ENCODE measurements around the gene GCDH.

GCDH gene

GRCh38 chr19:12936582-12936981 is 45.6 kb downstream of the GCDH start:
- Mint-ChIP-seq H3K9me3 (no peaks in the 10 kb centered on the region), H3K4me1 (ENCODE audit: low read depth) (peaks cover 65% of the 10 kb centered on the region), H3K27ac (peak overlapping the region; percentile 95), H3K4me3 (peak overlapping the region; percentile 94), H3K36me3 (ENCODE audit: low read depth) (peaks cover 46% of the 10 kb centered on the region), H3K27me3 (no peaks in the 10 kb centered on the region)
- intact Hi-C loops (cut with micrococcal nuclease), result no loop called here

GRCh38 chr19:12937093-12937926 is 46.4 kb downstream of the GCDH start:
- no peaks in the 10 kb centered on the region for H3K9me3 Mint-ChIP-seq
- H3K4me1 Mint-ChIP-seq (ENCODE audit: low read depth), result peaks cover 65% of the 10 kb centered on the region
- no peaks in the 10 kb centered on the region for H3K27me3 Mint-ChIP-seq
- H3K36me3 Mint-ChIP-seq (ENCODE audit: low read depth), result peaks cover 51% of the 10 kb centered on the region
- intact Hi-C loops (cut with micrococcal nuclease), result no loop called here
- peak overlapping the region; percentile 95 for H3K27ac Mint-ChIP-seq
- H3K4me3 Mint-ChIP-seq, result peak overlapping the region; percentile 94

GRCh38 chr19:12937927-12938778 is 47.2 kb downstream of the GCDH start, which contains the start of gene CALR:
Gene CALR (plus strand): TSS chr19:12938609. CDS start chr19:12938680, 71 bp downstream.
- intact Hi-C loops (cut with micrococcal nuclease), result no loop called here
- H3K9me3 Mint-ChIP-seq, result no peaks in the 10 kb centered on the region
- H3K4me3 Mint-ChIP-seq, result peak within 1 kb of the TSS; percentile 94
- H3K4me1 Mint-ChIP-seq (ENCODE audit: low read depth), result peaks cover 63% of the 10 kb centered on the region
- peak within 1 kb of the TSS; percentile 95 for H3K27ac Mint-ChIP-seq
- H3K27me3 Mint-ChIP-seq, result no peaks in the 10 kb centered on the region
- H3K36me3 Mint-ChIP-seq (ENCODE audit: low read depth), result peaks cover 56% of the 10 kb centered on the region

GRCh38 chr19:12938779-12939601 is 48.0 kb downstream of the GCDH start:
- Mint-ChIP-seq H3K4me1 (ENCODE audit: low read depth) (peaks cover 64% of the 10 kb centered on the region), H3K36me3 (ENCODE audit: low read depth) (peaks cover 58% of the 10 kb centered on the region), H3K9me3 (no peaks in the 10 kb centered on the region), H3K4me3 (peak overlapping the region; percentile 94), H3K27ac (peak overlapping the region; percentile 95), H3K27me3 (no peaks in the 10 kb centered on the region)
- intact Hi-C loops (cut with micrococcal nuclease), result no loop called here

- peaks cover 68% of the 10 kb centered on the region for H3K36me3 Mint-ChIP-seq (ENCODE audit: low read depth)
- no peaks in the 10 kb centered on the region for H3K9me3 Mint-ChIP-seq
- no peaks in the 10 kb centered on the region for H3K27me3 Mint-ChIP-seq
- H3K4me1 Mint-ChIP-seq (ENCODE audit: low read depth), result peaks cover 66% of the 10 kb centered on the region
- peak overlapping the region; percentile 94 for H3K4me3 Mint-ChIP-seq
- peak overlapping the region; percentile 95 for H3K27ac Mint-ChIP-seq
- intact Hi-C loops (cut with micrococcal nuclease), result no loop called here
Observed at GRCh38 chr19:12939975-12940423, 49.0 kb downstream of the GCDH start.

- H3K4me1 Mint-ChIP-seq (ENCODE audit: low read depth), result peaks cover 66% of the 10 kb centered on the region
- H3K9me3 Mint-ChIP-seq, result no peaks in the 10 kb centered on the region
- peak overlapping the region; percentile 94 for H3K4me3 Mint-ChIP-seq
- peaks cover 77% of the 10 kb centered on the region for H3K36me3 Mint-ChIP-seq (ENCODE audit: low read depth)
- H3K27ac Mint-ChIP-seq, result peak overlapping the region; percentile 95
- intact Hi-C loops (cut with micrococcal nuclease), result no loop called here
- no peaks in the 10 kb centered on the region for H3K27me3 Mint-ChIP-seq
Observed at GRCh38 chr19:12940897-12941296, 49.9 kb downstream of the GCDH start.

GRCh38 chr19:12943437-12944044 is 52.6 kb downstream of the GCDH start:
- no peaks in the 10 kb centered on the region for H3K9me3 Mint-ChIP-seq
- H3K4me1 Mint-ChIP-seq (ENCODE audit: low read depth), result peaks cover 66% of the 10 kb centered on the region
- intact Hi-C loops (cut with micrococcal nuclease), result no loop called here
- H3K36me3 Mint-ChIP-seq (ENCODE audit: low read depth), result peaks cover 95% of the 10 kb centered on the region
- no peaks in the 10 kb centered on the region for H3K27me3 Mint-ChIP-seq
- H3K4me3 Mint-ChIP-seq, result peak overlapping the region; percentile 25
- peak overlapping the region; percentile 95 for H3K27ac Mint-ChIP-seq

GRCh38 chr19:12944104-12944674 is 53.2 kb downstream of the GCDH start:
- Mint-ChIP-seq H3K4me1 (ENCODE audit: low read depth) (peaks cover 71% of the 10 kb centered on the region), H3K27ac (peak overlapping the region; percentile 95), H3K36me3 (ENCODE audit: low read depth) (peaks cover 95% of the 10 kb centered on the region), H3K4me3 (peak overlapping the region; percentile 10), H3K9me3 (no peaks in the 10 kb centered on the region), H3K27me3 (no peaks in the 10 kb centered on the region)
- intact Hi-C loops (cut with micrococcal nuclease), result no loop called here

GRCh38 chr19:12945479-12946091 is 54.6 kb downstream of the GCDH start, which contains the start of gene RAD23A:
Gene RAD23A (plus strand): TSS chr19:12945862. CDS start chr19:12945949, 87 bp downstream.
- H3K9me3 Mint-ChIP-seq, result no peaks in the 10 kb centered on the region
- peak within 1 kb of the TSS; percentile 95 for H3K27ac Mint-ChIP-seq
- H3K27me3 Mint-ChIP-seq, result no peaks in the 10 kb centered on the region
- peaks cover 95% of the 10 kb centered on the region for H3K36me3 Mint-ChIP-seq (ENCODE audit: low read depth)
- intact Hi-C loops (cut with micrococcal nuclease), result no loop called here
- peaks cover 71% of the 10 kb centered on the region for H3K4me1 Mint-ChIP-seq (ENCODE audit: low read depth)
- peak within 1 kb of the TSS; percentile 92 for H3K4me3 Mint-ChIP-seq

- Mint-ChIP-seq H3K4me1 (ENCODE audit: low read depth) (peaks cover 69% of the 10 kb centered on the region), H3K9me3 (no peaks in the 10 kb centered on the region), H3K27ac (peak overlapping the region; percentile 95), H3K27me3 (no peaks in the 10 kb centered on the region), H3K4me3 (peak overlapping the region; percentile 92), H3K36me3 (ENCODE audit: low read depth) (peaks cover 95% of the 10 kb centered on the region)
- intact Hi-C loops (cut with micrococcal nuclease), result no loop called here
Observed at GRCh38 chr19:12946092-12946721, 55.2 kb downstream of the GCDH start.

- Mint-ChIP-seq H3K27ac (peak overlapping the region; percentile 95), H3K4me1 (ENCODE audit: low read depth) (peaks cover 69% of the 10 kb centered on the region), H3K36me3 (ENCODE audit: low read depth) (peaks cover 95% of the 10 kb centered on the region), H3K9me3 (no peaks in the 10 kb centered on the region), H3K27me3 (no peaks in the 10 kb centered on the region), H3K4me3 (peak overlapping the region; percentile 92)
- intact Hi-C loops (cut with micrococcal nuclease), result no loop called here
Observed at GRCh38 chr19:12946731-12947496, 56.0 kb downstream of the GCDH start.

Data from dendritic cell treated with granulocyte-macrophage colony-stimulating factor and Interleukin-4, amounts not matched to agents 40 ng/mL and 50 ng/mL, for 4 days (primary cell).